ENCODE results near the gene ABCA7. TPM values are rescaled to one million over a fixed set of nuclear protein-coding genes. Genes with fewer than 3 reads are reported as not detected.
A peak's percentile ranks its signal among the peaks of the same experiment; 100 is the strongest.
"Not testable (repeated sequence)": the region's sequence is repeated elsewhere in the genome, so short reads cannot be mapped to it uniquely, and the experiment has no call there.

The ABCA7 gene
- total RNA-seq, 1 donor from 2014 or later: 16.3 TPM

- Mint-ChIP-seq H3K9me3 (ENCODE audit: unreplicated experiment) (no peaks in the 10 kb centered on the region), H3K27me3 (ENCODE audit: unreplicated experiment) (peaks cover 2% of the 10 kb centered on the region), H3K36me3 (ENCODE audit: low read depth, unreplicated experiment) (peaks cover 2% of the 10 kb centered on the region), H3K27ac (ENCODE audit: unreplicated experiment) (no peak overlapping the region), H3K4me1 (ENCODE audit: unreplicated experiment) (no peaks in the 10 kb centered on the region), H3K4me3 (ENCODE audit: unreplicated experiment) (no peak overlapping the region)
- no peak for DNase-seq (ENCODE audit: low spot score)
- TF ChIP-seq CTCF (IDR thresholded peaks at IDR 0.05; ENCODE audit: unreplicated experiment): no peak
Measured at GRCh38 chr19:1111641-1112267, 71.8 kb downstream of the ABCA7 start.

- Mint-ChIP-seq H3K36me3 (ENCODE audit: low read depth, unreplicated experiment) (no peaks in the 10 kb centered on the region), H3K9me3 (ENCODE audit: unreplicated experiment) (no peaks in the 10 kb centered on the region), H3K4me1 (ENCODE audit: unreplicated experiment) (no peaks in the 10 kb centered on the region), H3K4me3 (ENCODE audit: unreplicated experiment) (no peak overlapping the region), H3K27me3 (ENCODE audit: unreplicated experiment) (peaks cover 2% of the 10 kb centered on the region), H3K27ac (ENCODE audit: unreplicated experiment) (no peak overlapping the region)
- peak; percentile 45 for DNase-seq (ENCODE audit: low spot score)
- no peak for TF ChIP-seq CTCF (IDR thresholded peaks at IDR 0.05; ENCODE audit: unreplicated experiment)
Measured at GRCh38 chr19:1112268-1113029, 72.5 kb downstream of the ABCA7 start.

- H3K9me3 Mint-ChIP-seq (ENCODE audit: unreplicated experiment): no peaks in the 10 kb centered on the region
- peaks cover 2% of the 10 kb centered on the region for H3K27me3 Mint-ChIP-seq (ENCODE audit: unreplicated experiment)
- H3K36me3 Mint-ChIP-seq (ENCODE audit: low read depth, unreplicated experiment): peaks cover 1% of the 10 kb centered on the region
- peak; percentile 92 for DNase-seq (ENCODE audit: low spot score)
- H3K4me3 Mint-ChIP-seq (ENCODE audit: unreplicated experiment): no peak overlapping the region
- no peak overlapping the region for H3K27ac Mint-ChIP-seq (ENCODE audit: unreplicated experiment)
- peak; percentile 67 for TF ChIP-seq CTCF (IDR thresholded peaks at IDR 0.05; ENCODE audit: unreplicated experiment)
- no peaks in the 10 kb centered on the region for H3K4me1 Mint-ChIP-seq (ENCODE audit: unreplicated experiment)
Measured at GRCh38 chr19:1113030-1113985, 73.4 kb downstream of the ABCA7 start.

GRCh38 chr19:1113986-1114483 is 74.1 kb downstream of the ABCA7 start:
- Mint-ChIP-seq H3K27ac (ENCODE audit: unreplicated experiment) (no peak overlapping the region), H3K9me3 (ENCODE audit: unreplicated experiment) (no peaks in the 10 kb centered on the region), H3K4me3 (ENCODE audit: unreplicated experiment) (no peak overlapping the region), H3K36me3 (ENCODE audit: low read depth, unreplicated experiment) (peaks cover 7% of the 10 kb centered on the region), H3K27me3 (ENCODE audit: unreplicated experiment) (peaks cover 2% of the 10 kb centered on the region), H3K4me1 (ENCODE audit: unreplicated experiment) (no peaks in the 10 kb centered on the region)
- no peak for TF ChIP-seq CTCF (IDR thresholded peaks at IDR 0.05; ENCODE audit: unreplicated experiment)
- no peak for DNase-seq (ENCODE audit: low spot score)

- not testable (repeated sequence) for H3K36me3 Mint-ChIP-seq (ENCODE audit: low read depth, unreplicated experiment); DNase-seq (ENCODE audit: low spot score); H3K9me3 Mint-ChIP-seq (ENCODE audit: unreplicated experiment); H3K27me3 Mint-ChIP-seq (ENCODE audit: unreplicated experiment); H3K4me1 Mint-ChIP-seq (ENCODE audit: unreplicated experiment); H3K27ac Mint-ChIP-seq (ENCODE audit: unreplicated experiment); H3K4me3 Mint-ChIP-seq (ENCODE audit: unreplicated experiment)
Measured at GRCh38 chr19:1114728-1115127, 74.8 kb downstream of the ABCA7 start.

Data from endothelial cell (in vitro differentiated cells).